GM18502 (cell line): ENCODE data around the gene PIM3.
"Not testable (repeated sequence)": the region's sequence is repeated elsewhere in the genome, so short reads cannot be mapped to it uniquely, and the experiment has no call there.

ENCODE experiments used
- ATAC-seq: cut with Tn5 transposase; IDR thresholded peaks from one replicate; pipeline ENCODE4 v1.9.1; 2021; ENCODE audit warnings: mild to moderate bottlenecking; ENCODE audit not compliant: unreplicated experiment, poor library complexity

The PIM3 gene

DNA sequence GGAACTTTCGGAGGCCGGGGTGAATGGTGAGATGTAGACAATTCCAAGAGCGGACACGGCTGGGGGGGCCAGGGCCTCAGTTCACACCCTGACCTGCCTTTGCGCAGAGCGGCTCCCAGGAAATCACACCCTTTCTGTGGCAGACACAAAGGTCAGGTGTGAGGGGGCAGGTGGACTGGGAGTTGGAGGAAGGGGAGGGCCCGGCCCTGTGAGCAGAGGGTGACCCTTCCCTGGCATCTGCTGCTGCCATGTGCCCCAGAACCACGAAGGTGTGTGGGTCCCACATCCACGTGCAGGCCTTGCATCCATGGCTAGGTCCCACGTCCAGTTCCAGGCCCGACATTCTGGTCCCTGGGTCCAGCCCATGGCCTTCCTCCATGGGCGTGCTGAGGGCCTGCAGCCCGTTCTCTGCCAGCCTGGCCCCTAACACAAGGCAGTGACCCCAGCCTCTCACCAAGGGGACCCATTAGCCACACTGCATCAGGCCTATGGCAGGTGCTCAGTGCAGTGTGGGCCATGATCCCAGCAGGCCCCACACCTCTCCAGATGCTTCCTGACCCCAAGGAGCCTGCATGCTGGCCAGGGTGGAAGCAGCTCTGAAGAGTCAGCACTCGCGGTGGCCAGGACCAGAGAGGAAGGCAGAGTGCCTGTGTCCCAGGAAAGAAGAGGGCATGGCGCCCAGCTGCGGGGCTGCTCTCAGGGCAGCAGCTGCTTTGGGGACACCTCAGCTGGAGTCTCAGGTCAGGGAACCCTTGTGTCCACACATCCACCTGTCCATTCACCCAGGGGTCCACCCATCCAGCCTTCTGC lies 18.9 kb upstream of the PIM3 start:
- no peak for ATAC-seq

DNA sequence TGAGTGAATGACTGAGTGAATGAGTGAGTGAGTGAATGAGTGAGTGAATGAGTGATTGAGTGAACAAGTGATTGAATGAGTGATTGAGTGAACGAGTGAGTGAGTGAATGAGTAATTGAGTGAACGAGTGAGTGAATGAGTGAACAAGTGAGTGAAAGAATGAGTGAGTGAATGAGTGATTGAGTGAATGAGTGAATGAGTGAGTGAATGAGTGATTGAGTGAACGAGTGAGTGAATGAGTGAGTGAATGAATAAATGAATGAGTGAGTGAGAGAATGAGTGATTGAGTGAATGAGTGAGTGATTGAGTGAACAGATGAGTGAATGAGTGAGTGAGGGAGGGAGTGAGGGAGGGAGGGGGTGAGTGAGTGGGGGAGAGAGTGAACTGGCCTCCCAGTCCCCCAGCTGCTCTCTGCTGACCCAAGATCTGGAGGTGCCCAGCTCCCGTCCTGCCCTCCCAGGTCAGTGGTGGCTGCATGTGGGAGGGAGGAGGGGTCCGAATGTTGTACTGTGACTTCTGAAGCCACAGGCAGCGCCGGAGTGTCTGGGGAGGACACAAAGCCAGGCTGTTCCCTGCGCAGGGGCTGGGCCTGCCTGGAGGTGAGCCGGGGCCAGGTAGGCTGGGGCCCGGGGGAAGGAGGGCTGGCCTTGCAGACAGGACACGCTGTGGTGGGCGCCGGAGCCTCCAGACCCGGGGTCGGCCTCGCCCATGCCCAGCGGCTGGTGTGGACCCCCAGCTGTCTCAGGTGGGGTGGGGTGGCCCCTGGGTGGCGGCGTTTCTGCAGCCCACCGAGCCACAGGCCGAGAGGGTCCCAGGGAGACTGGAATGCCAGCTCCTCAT lies 17.8 kb upstream of the PIM3 start:
- no peak for ATAC-seq

DNA sequence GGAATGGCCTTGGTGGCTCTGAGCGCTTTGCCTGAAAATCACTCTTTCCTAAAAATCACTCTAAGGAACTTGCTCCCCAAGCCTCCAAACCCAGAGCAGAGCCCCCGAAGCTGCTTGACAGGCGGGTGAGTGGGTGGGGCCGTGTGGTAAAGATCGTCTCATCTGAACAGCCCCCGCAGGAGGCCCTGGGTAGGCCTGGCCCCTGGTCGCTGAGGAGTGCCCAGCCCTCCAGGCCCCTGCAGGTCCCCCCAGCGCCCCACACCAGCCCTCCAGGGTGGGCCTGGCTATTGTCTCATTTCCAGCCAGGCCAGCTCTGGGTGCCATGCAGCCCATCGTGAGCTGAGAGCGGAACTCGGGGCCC lies 17.2 kb upstream of the PIM3 start:
- ATAC-seq = no peak

DNA sequence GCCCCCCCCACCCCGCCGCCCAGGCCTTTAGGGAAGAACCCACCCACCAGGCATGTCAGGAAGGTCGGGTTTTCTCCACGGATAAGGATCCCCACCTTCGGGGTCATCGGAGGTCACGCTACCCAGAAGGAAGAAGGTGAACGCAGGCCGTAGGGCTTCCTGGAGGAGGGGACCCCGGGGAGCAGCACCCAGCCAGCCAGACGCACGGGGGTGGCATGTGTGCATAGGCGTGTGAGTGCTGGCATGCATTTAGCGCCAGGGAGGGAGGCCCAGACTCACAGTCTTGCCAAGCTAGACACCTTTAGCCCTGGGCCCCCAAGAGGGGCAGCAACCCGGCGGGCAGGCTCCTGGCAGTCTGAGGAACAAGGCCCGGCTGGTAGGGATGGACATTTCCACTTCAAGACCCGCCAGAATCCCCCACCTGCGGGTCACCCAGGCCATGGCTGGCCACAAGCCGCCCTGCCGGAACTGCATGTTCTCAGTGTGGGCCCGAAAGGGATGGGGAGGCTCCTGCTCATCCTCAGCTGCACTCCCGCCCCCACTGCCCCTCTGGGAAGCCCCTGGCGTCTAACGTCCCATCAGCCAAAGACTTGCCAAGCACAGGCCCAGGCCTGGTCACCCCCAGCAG lies 16.7 kb upstream of the PIM3 start:
- ATAC-seq = no peak

DNA sequence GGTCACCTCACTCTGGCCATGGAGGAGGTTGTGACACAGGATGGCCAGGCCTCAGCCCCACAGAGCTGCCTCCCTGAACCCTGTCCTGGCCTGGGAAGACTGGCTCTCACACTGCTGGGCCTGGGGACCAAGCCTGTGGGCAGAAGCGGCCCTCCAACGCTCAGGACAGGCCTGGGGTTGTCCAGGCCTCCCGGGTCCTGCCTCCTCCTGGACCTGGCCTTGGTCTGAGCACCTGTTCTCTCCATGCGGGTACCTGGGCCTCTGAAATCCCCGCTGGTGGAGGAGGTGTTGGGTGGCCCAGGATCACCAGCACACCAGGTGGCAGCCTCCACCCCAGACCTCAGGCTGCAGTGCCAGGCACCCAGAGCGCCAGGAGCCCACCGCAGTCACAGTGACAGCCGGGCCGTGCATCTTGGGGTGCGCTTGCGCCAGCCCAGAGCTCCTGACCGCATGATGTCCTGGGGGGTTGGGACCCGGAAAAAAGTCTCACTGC lies 16.1 kb upstream of the PIM3 start:
- ATAC-seq = no peak

DNA sequence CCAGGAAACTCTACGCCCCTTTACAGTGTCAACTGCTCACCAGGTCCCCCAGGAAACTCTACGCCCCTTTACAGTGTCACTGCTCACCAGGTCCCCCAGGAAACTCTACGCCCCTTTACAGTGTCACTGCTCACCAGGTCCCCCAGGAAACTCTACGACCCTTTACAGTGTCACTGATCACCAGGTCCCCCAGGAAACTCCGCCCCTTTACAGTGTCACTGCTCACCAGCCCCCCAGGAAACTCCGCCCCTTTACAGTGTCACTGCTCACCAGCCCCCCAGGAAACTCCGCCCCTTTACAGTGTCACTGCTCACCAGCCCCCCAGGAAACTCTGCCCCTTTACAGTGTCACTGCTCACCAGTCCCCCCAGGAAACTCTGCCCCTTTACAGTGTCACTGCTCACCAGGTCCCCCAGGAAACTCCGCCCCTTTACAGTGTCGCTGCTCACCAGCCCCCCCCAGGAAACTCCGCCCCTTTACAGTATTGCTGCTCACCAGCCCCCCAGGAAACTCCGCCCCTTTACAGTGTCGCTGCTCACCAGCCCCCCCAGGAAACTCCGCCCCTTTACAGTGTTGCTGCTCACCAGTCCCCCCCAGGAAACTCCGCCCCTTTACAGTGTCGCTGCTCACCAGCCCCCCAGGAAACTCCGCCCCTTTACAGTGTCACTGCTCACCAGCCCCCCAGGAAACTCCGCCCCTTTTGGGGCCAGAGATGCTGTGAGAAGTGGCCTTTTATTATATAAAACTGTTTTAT lies 15.4 kb upstream of the PIM3 start:
- ATAC-seq = not testable (repeated sequence)

DNA sequence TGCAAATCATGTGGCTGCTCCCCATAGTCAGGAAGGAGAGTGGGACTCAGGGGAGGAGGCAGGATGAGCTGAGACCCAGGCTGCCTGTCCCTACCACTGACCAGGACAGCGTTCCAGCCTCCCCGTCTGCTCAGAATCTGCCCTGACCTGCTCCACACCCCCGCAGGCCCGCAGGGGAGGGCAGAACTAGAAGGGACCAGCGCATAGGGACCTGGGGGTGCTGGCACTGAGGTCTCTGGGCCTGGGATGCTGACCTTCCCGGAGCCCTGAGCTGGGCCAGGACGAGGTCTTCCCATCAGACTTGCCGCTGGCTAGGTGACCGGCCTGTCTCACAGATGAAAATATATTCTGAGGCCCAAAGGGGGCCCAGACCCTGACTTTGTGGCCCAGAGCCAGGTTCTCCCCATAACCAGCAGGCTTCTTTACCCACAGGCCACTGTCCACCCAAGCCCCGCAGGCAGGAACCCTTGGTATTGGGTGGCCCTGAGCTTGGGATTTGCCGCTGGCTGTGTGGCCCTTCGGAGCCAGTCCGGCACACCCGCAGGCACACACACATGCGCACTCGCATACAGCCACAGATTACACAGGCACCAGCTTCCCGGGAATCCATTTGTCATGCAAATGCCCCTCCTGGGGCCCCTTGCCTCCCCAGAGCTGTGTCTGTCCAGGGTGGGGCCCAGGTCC lies 13.8 kb upstream of the PIM3 start:
- ATAC-seq = no peak

DNA sequence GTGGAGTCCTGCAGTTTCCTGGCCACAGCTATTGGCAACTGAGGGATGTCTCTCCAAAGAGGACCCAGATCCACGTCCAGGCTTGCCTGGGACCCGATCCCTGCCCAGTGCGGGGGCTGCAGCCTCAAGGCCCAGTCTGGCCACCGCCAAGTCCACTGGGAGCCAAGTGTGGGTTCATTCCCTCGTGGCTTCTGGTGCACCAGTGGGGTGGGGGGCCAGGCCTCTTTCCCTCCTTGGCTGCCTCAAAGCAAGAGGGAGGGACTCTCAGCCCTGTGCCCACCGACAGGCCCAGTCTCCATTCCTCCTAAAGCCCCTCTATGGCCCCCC lies 13.3 kb upstream of the PIM3 start:
- ATAC-seq = no peak

DNA sequence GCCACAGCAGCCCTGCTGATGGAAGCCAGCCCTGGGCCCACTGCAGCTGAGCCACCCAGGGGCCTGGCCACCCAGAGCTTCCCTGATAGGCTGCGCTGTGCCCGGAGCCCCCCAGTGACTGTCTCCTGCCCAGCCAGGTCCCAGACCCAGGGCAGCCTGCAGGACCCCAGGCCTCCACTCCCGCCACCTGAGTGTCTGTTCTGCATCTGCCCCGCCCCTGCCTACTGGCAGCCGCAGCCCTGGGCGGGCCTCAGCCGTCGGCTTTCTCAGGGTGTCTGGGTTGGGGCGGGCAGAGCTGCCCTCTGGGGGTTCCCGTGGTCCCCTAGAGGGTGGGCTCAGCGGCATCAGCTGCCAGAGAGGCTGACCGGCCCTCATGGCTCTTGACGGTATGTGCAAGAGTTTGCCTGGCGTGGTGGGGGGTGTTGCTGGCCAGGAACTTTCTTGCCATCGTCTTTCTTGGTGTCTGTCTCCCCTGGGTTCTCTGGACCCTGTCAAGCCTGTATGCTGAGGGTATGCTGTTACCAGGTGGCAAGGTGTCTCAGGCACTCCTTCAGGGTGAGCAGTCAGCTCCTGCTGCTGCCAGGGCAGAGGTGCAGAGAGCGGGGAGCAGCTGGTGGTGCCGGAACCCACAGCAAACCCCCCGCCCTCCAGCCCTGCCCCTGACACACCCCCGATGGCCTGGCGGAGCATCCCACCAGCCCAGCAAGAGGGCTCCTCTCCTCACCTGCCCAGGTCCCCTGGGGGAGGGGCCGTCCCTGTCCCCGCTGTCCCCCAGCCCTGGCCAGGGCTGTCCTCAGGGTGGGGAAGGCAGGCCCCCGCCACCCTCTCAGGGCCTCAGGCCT lies 12.2 kb upstream of the PIM3 start:
- no peak for ATAC-seq

DNA sequence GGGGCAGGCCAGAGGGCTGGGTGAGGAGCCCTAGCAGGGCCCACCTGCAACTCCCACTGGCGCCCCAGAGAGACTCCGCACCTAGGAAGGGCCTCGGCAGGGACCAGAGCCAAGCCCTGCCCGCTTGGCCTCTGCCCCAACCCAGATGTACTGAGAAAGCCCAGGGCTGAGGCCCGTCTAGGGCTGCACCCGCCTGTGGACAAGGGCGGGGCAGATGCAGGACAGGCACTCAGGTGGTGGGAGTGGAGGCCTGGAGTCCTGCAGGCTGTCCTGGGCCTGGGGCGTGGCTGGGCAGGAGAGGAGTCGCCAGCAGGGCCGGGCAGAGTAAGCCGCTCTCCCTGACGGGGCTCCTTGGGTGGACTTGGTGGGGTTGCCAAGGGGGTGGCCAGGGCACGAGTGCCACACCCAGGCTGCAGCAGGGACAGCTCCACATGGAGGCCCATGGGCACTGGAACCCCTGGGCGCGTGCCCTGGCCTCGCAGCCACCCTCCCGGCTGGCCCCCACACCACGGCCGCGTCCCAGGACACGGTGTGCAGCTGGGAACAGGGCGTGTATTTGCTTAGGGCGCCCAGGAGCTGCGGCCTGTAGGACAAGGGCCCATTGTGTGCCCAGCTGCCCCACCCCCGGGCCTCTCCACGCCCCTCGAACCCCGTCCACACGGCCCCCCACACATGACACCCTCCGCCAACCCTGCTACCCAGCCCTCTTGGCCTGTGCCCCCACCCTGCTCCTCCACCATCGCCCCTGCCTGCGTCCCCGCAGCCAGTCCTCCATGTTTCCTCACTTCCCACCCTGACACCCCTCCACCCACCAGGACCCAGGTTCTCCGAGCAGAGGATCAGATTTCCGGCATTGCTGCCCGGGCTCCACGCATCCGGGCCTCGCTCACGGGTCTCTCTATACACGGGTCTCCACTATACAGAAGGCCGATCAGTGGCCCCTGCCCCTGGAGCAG lies 11.3 kb upstream of the PIM3 start:
- no peak for ATAC-seq

DNA sequence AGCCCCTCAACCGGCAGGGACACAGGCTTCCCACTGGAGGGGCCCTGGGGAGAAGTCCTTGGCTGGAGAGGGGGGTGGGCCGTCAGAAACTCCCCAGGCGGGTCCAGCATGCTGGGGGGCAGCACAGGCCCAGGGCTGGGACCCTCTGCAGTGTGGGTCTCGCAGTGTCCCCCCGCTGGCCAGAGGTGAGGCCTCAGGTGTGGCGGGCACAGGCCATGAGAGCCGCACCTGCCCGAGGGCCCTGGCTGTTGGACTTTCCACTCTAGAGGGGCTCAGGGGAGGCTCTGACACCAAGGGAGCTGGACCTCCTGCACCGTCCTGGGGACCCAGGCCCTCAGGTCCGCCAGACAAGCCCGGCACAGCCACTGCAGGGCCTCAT lies 10.7 kb upstream of the PIM3 start:
- ATAC-seq = no peak

DNA sequence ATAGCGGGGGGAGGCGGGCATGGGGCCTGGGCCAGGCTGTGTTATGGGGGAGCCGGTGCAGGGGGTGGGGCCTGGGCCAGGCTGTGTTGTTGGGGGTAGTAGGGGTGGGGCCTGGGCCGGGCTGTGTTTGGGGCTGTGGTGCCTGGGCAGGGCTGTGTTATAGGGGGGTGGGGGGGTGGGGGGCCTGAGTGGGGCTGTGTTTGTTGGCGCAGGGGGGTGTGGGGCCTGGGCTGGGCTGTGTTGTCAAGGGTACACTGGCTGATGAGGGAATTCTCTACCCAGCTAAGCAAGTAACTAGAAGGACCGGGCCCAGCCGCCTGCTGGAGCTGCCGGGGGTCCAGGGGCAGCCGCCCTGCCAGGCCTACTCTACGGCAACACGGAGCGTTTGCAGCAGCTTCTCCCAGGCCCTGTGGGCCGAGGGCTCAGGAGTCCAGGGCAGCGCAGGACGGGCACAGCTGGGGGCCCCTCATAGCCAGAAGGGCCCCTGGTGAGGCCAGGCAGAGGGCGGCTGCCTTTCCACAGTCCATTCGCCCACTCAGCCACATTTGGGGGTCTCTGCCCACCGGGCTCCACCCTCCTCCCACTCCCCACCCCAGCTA lies 10.1 kb upstream of the PIM3 start:
- ATAC-seq = no peak

DNA sequence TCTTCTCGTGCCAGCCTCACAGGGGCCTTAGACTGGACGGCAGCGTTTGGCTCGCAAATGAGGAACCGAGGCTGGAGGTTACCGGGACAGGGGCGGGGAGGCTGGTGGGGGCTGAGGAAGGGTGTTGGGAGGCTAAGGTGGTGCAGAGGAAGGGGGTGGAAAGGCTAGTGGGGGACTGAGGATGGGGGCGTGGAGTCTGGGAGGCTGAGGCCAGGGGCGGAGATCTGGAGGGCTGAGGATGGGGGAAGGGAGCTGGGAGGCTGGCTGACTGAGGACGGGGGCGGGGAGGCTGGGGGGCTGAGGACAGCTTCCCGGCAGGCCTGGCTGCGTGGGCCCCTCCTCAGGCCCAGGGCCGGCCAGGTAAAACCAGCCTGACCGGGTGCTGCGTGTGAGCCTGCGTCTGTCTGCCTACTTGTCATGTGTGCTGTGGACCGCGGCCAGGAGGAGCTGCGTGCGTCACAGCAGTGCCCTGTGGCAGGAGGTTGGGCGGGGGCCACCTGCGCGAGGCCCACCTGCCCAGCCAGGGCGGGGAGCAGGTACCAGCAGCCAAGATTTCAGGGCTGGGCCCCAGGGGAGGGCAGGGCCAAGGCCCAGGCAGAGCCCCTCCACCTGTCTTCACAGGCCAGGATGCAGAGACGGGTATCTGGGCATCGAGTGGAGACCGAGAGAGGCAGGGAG lies 9.4 kb upstream of the PIM3 start:
- no peak for ATAC-seq

DNA sequence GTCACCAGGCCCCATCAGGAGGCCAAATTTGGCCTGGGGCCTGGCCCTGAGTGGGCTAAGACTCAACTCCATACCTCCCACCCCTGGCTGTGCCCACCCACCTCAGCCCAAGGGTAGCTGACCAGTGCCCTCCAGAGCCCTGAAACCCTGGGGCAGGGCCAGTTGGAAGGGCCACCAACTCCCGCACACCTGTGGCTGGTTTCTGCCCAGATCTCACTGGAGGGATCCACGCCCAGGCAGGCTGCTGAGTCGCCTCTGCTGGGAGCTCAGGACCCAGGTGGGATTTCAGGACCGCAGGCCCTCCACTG lies 8.9 kb upstream of the PIM3 start:
- ATAC-seq = no peak

DNA sequence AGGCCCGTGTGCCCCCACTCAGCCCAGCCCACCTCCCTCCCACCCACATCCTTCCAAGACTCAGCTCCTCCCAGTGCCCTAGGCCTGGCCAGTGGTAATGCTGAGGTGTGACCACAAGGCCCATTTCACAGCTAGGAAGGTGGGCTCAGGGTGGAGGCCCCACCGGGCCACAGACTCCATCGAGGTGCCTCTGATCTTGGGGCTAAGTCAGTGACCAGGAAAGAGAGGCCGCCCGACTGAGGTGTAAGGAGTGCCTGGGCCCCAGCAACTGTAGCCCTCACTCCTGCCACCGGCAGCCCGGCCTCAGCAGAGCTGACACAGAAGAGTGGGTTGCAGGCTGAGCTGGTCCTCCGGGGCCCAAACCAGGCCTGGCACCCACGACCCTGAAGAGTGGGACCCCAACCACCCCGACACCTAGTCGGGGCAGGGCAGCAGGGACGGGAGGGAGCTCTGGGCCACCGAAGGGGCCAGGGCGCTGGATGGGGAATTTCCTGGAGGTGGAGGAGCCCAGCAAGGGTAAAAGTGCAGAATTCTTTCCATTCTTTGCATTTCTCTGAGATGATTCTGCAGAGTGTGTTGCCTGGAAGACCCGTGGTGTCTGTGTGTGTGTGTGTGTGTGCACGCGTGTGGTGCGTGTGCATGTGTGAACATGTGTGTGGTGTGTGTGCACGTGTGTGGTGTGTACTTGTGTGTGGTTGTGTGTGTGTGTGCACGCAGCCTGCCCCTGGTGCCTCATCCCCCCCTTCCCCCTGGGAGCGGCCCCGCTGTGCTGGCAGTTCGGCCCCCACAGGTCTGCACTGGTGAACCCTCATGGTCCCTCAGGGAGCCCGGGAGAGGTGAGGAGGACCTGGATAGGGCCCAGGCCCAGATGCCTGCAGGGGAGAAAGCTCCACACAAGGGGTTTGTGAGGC lies 8.3 kb upstream of the PIM3 start:
- ATAC-seq = no peak

DNA sequence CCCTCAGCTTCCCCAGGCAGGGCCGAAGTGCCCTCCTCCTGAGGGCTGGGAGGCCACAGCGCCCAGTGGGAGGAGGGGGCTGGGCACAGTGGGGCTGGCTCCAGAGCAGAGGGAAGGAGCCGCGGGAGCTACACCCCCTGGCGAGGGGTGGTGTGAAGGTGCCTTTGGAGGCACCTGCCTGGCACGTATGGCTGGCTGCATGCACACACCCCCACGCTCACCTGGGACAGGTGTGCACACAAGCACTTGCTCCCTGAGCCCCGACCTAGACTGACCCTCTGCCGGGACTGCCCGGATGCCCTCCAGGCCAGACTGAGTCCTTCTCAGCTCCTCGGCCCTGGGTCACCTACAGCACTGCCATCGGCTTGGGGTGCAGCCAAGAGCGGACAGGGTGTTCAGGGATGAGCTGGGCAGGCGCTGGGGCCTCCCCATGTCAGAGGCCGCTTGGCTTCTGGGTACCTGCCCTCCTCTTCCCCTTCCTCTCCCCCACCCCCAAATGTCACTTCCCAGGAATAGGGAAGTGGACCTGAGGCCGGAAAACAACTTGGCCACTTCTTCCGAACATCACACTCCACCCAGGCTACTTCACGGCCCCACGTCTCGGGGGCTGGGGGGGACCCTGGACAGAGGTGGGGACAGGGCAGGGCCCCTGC lies 7.4 kb upstream of the PIM3 start:
- no peak for ATAC-seq
